HG03045 (cell line): ENCODE results near the gene EN1.

Source experiments
- ATAC-seq: cut with Tn5 transposase; IDR thresholded peaks from one replicate; pipeline ENCODE4 v1.9.1; 2021; ENCODE audit warnings: mild to moderate bottlenecking, moderate library complexity; ENCODE audit not compliant: unreplicated experiment

The EN1 gene

DNA sequence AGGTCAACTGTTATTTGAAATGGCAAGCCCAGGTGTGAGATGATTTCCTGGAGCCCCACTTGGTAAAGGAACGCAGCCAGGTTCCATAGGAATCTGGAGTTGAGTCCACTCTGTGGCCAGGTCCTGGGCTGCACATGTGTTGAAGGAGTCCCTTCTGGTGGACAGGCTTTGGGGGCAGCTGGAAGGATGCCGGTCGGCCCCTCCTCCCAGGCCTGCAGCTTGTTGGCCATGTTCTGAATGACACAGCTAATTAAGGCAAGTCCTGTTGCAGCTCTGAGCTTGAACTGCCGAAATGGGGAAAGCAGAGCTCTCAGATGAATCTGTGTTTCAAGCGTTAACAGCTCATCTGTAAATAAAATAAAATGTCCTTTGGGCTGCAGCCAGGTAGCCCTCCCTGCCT, 23.8 kb downstream of the EN1 start:
- ATAC-seq = no peak

DNA sequence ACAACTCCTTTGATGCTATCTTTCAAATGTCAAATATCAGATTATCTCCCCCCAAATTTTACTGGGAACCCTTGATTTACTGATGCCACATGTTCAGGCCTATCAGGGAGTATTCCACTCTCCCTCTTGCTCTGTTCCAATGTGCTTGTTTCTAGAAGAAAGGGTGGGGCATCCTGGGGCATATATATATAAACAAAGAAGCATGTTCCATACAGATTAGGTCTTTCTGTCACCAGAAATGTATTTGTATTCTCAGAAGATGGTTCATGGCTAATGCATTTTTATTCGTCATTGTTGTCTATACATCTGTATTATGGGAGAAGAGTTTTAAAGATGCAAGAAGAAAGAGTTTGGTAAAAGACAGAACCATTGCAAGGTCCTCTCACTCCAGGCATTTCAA, 24.9 kb downstream of the EN1 start:
- ATAC-seq = no peak

DNA sequence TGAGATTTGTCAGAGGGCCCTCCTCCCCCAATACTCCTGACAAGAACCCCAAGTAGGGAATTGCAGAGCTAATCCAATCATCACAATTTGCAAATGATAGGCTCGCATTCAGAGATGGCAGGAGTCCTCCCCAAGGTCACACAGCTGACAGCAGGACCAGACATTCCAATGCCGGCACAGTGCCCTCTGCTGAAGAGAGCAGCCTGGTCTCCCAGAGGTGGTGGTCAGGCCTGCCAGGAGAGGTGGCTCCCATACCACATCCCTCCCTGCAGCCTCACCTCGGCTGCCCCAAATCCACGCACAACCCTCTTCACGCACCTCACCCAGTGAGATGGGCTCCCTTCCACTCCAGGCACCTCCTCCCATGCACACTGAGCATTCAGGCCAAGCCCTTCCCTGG, 25.4 kb downstream of the EN1 start:
- ATAC-seq = no peak

DNA sequence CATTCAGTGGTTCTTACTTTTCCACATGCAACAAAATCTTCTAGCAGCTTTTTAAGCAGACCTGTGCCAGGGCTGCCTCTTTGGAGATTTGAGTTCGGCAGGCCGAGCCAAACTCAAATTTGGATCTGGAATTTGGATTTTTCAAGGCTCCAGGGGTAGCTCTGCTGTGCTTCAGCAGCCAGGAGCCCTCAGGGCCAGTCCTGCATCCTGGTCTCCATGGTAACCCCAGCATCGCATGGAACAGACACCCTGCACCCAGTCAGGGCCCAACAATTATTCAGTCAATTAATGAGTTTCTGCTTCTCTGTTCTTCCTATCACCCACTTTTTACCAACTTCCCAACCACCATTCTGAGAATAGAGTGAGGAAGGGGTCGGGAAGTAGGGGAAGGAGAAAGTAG, 30.0 kb downstream of the EN1 start:
- ATAC-seq = no peak

DNA sequence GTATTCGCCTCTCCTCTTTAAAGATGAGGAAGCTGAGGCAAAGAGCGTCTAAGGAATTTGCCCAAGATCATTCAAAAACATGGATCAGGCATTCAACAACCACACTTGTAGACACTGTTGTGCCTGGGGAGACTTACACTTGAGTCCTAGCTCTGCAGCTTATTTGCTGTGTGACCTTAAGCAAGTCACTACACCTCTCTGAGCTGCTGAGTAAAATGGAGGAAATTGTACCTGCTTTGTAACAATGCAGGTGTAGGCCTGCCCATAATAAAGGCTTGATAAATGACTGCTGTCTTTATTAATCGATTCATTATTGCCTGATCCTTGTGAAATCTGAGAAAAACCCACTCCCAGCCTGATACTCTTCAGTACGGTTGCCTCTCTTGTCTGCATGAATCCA, 30.8 kb downstream of the EN1 start:
- no peak for ATAC-seq

DNA sequence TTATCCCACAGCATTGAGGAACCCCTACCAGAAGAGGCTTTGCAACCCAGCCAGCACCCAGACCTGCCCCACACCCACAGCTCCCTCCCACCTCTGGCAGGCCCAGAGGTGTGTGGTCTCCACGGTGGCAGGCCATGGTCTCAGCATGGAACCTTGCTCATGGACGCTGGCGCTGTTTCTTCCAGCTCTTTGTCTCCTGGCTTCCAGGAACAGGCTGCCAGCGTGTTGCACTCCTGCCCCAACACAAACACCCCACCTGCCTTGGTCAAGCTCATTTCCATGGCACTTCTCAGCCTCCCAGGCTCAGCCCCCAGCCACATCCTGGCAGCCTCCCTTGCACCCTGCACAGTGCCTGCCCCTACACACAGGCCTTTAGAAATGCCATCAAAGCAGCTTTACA, 31.7 kb downstream of the EN1 start:
- ATAC-seq = no peak

DNA sequence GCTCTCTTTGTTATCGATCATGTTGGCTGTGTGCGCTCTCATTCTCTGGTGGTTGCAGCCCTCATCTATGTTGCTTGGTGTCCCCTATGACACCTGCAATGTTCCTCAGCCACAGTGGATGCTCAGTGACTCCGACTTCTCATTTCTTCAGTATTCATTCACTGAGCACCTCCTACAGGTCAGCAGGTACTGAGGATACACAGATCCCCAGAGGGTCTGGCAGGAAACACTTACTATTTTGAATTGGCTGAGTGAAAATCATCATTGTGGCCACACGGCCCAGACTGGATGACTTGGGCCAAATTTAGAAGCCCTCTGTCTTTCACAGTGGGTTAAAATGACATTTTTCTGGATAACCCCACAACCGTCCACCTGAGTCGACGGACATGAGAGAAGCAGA, 32.1 kb downstream of the EN1 start:
- ATAC-seq = no peak

DNA sequence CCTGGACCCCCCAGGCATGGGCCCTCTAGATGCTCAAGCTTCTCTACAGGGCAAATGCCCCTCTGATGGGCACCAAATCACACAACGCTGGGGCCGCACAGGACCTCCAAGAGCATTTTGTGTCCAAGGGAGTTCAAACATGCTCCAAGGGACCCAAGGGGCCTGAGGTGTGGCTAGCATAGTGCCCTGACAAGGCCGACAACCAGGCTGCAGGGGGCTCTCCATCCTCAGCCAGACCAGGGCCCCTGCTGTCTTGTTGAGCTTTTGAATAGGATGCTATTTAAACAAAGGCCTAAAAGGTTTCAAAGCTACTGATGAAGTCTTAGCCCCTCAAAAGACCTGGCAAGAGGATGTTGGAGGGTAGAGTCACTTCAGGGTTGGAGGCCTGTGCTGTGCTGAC, 33.1 kb downstream of the EN1 start:
- ATAC-seq = no peak

DNA sequence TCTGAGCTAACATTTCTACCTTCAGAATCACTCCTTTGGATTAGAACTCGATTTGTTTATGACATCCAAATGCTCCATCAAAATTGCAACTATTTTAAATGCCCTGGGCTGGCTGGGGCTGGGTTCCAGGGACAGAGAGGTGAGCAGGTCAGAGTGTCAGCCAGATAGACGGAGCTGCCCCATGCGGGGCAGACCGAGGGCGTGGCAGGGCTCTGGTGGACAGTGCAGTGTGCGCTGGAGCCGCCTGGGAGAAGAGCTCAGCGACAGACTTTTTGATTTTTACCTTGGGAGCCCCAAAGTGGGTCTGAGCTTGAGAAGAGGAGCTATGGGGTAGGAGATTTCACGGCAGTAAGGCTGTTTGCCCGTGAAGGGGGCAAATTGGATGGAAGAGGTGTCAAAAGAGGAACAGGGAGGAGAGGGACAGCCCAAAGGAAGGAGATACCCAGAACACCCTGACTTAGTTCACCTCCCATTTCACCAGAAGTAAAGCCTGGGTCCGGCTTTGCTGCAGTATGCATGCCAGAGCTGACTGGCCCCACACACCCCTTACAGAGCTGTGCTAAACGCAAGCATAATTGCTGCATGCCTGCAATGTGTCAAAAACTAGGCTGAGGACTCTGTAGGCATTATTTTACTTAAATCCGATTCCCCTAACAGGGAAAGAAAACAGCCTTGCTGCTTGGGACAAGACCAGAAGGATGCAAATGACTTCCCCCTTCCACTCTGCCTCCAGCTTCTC, 33.7 kb downstream of the EN1 start:
- ATAC-seq = no peak

DNA sequence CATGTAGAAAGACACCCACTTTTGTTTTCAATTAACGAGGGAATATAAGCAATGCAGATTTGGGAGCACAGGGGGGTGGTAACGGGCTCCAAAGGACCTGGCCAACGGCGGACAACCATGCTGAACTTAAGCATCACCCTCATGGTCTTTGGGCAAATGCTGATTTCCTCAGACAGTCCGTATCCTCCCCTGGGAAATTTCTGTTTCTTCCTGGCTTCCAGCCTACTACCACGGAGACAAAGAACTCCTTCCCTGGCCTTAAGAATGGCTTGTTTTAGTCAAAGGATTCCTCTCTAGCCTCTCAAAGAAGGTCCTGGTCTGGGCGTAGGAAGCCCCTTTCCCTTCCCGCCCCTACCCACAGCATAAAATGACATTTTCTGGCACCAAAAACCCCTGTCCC, 34.3 kb downstream of the EN1 start:
- no peak for ATAC-seq

DNA sequence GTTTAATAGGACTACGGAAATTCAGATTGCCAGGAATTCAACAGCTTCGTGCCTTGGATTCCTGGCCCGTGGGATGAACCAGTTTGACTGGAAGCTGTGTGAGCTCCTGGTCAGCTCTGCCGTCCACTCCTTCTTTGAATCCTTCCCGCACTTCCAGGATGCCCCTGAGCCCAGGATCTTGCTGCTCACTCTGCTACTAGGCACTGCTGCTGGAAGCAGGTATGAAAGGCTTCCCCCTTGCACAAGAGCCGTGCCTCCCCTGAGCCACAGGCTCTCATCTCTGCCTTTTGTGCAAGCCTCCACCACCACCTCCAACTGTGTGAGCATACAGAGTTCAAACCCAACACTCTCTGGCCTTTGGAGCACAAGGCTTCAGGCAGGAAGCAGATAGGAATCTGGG, 34.9 kb downstream of the EN1 start:
- no peak for ATAC-seq

DNA sequence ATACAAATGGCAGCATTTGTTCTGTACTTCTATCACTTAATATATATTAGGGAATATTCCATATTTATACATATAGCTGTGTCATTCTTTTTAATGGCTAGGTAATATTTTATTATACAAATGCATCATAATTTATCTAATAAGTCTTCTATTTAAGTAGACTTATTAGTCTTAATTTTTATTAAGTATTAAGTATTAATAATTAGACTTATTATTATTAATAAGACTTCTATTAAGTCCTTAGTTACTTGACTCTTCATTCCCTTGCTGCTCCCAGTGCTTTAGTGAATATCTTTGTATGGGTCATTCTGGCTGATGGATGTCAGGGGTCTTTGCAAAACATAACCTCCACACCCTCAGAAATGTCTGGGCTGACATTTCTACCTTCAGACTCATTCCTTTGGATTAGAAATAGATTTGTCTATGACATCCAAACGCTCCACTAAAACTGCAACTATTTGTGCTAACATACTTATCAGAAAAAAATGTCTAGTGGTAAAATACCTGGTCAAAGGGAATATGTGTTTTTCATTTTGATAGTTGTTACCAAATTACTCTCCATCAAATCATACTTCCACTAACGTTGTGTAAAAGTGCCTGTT, 35.8 kb downstream of the EN1 start:
- ATAC-seq = no peak

DNA sequence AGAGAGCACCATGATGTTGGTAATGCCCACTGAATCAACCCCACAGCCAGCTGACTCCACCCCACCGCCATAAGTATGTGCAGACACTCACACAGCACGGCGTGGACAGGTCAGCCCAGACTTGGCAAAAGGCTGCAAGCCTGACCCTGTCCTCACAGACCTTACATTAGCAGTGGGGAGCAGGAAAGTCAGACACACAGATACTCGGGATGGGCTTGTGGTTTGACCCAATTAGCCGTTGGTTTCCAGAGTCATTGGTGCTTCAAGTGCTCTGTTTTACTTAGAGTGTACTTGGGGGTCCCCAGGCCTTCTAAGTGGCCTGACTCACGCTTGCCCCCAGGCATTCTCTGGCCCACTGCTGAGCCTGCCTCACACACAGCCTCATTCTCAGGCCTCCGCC, 36.7 kb downstream of the EN1 start:
- no peak for ATAC-seq

DNA sequence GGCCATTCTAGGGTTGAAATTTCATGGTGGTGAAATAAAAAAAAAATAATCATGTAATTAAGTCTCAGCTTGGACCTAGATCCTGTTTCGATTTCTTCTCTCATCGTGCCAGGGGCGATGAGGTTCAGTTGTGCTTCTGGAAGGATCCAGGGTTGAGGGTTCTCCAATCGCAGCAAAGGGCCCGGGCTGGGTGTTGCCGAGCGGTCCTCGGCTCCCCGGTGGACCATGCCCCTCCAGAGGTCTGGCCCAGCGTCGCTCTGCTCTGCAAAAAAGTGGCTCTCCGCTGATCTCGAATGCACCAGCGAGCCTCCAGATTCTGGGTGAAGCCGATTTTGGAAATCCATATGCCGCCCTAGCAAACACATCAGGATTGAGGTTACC, 39.0 kb downstream of the EN1 start:
- ATAC-seq = no peak

DNA sequence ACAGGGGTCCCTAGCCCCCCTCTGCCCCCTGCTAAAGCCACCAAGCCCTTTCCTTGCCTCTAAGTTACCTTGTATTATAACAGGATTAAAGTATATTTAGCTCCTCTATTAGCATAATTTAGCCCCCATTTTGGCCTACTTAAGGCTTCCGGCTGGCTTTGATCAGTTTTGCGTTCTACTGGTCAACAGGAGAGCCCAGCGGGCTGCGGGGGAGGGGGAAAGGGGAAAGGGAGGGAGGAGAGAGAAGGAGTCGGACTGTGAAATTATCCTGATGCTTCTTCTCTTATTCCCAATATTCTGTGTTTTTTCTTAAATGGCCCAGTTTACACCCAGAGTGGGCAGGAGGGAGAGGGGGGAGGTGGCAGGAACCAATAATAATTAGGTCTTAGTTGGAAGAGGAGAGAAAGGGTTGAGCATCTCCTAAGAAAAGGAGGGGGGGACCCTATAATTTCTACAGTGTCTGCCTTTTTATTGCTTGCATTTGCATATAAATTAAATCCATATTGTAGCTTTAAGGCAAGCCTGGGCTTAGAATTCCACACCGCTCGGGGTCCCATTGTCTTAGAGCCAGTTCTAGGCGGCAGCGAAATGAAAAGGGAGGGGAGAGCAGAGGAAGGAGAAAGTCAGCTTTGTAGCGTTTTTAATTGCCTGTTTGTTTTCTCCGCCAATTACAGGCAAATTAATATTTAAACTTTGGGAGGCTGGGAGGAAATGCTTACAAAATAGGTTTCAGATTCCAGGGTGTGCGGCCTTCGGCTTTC, 39.6 kb downstream of the EN1 start:
- no peak for ATAC-seq

DNA sequence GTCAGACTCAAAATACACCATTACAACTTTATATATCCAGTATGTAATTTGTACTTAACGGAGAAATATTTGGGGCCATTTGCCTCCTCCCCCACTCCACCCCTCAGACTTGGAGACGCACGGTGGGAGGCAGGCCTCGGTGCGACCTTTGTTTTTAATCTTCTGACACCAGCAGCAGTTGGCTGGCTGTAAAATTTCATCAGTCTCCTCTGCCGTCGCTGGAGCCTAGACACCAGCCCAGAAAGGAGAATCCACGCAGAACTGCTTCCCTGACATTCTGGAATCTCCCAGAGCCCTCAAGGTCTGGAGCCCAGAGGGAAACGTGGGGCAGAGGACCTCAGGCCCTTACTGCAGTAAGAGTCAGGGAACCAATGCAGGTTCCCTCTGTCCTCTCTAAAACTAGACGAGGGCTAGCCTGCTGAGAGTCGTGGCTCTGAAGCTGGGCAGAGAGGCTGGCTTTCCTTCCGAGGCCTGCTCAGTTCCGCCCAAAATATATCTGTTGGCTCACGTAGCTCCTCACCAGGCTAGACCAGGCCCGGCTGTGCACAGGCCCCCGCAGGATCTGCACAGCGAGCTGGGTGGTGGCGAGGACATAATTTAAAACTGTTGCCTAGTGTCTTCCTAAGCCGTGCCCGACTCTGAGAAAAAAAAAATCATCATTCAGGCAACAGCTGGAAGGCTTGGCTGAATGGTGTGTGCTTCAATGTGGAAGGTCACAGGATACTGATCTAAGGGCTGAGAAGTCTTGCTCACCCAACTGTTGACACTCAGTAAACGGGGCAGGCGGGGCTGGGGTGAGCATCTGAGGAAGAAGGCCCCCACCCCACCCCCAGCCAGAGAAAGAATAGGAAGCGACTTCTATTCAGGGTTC, 40.4 kb downstream of the EN1 start:
- no peak for ATAC-seq

DNA sequence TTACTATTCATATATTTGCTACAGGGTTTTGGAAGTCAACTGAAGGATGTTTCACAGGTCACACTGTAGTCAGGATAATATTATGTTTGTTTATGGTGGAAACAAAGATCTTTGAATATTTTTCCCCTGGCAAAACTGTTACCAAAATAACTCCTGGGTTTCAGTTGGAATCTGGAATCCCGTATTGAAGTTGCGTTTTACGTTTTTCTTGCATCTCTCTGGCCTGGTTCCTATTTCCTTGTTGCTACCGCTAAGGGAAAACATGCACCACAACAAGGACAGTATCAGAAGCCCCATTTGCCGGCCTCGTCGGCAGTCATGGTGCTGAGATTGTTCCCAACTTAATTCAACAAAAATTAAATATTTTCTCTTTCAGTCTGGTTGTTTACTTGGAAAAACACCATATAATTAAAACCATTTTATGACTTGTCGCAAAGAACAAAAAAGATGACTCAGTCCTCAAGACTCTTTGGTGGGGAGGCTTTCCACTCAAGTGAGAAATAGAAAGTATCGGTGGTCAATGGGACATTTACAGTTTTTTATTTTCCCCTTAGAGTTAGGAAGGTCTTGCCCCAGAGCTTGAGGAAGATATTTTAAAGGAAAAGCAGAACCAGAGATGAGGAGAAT, 42.3 kb downstream of the EN1 start:
- ATAC-seq = no peak

DNA sequence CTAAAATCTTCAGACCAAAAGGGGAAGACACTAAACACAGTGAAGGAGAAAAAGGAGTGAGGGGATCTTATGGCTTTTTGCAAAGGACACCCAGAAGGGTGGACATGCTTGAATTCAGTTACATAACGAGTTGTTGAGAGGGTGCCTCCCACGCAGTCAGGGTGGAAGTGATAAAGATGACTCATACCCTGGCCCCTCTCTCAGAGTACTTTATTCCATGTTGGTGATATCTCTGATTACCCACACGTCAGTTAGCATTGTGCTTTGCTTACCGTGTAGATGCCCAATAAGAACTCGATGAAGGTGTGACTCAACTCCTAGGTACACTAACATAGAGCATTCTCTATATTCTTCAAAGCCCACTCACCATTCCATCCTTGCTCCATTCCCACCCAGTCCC, 44.4 kb downstream of the EN1 start:
- no peak for ATAC-seq

DNA sequence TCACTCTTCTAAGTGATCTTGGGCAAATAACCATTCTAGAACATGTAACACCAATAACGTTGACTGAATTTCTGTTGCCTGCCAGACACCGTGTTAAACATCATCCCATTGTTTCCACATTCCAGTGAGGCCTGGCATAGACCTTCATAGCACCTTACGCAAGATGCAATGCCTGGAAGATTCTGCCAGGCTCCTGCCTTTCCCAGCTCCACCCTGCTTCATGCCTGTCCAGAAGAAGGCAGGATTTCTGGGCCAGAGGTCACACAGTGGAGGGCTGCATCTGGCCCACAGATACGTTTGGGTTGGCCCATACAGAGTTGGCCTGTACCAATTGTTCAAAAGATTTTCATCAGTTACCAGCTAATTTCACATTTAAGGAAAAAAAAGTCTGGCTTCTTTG, 46.3 kb downstream of the EN1 start:
- ATAC-seq = no peak

DNA sequence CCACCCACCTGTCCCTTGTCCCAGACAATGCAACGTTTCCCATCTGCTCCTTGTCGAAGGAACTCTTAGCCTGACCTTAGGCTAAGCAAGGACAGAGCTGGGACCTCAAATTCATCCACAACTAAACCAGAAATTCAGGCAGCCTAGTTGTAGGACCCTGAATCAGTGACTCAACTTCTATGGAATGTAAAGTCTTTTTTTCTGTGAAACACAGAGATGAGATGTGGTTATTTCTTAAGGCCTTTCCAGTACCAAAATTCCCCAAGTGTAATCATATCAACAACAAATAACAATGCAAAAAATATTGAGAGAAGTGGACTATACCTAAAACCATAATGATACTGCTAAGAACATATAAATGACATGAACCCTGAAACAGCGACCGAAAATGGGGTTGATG, 46.7 kb downstream of the EN1 start:
- ATAC-seq = no peak

DNA sequence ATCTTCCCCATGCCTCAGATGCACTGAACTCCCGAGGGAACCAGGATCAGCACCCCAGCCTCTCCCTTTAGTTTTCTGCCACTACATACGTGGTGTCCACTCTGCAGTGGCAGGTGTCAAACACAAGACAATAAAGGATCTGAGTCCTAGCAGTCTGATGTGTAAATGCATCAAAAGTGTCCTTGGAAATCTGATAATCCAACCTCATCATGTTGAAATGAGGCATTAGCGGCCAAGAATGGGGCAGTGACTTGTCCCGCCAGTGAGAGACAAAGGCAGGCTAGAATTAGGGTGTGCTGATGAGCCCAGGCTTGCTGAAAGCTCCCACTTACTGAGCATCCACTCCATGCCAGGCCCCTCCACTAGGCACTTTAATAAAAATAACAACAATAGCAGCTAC, 52.9 kb downstream of the EN1 start:
- ATAC-seq = no peak
